Neural progenitor cell (in vitro differentiated cells): ENCODE measurements around the gene CEP170B.

Experiments
- EZH2 ChIP-seq: fragments of 200-600 bp; sonication (generic); IDR thresholded peaks from 2 replicates; pipeline ENCODE4 v1.6.1; 2017; ENCODE audit warnings: antibody characterized with exemption, mild to moderate bottlenecking, moderate library complexity
- EZH2phosphoT487 ChIP-seq: fragments of 200-600 bp; sonication (generic); IDR thresholded peaks from 2 replicates; pipeline ENCODE4 v1.6.1; 2017; ENCODE audit warnings: antibody characterized with exemption
- TF ChIP-seq, protein P1 (sequence below): fragments of 200-600 bp; sonication (generic); IDR thresholded peaks from 2 replicates; pipeline ENCODE4 v1.5.1; 2017; ENCODE audit warnings: antibody characterized with exemption, mild to moderate bottlenecking

DNA sequence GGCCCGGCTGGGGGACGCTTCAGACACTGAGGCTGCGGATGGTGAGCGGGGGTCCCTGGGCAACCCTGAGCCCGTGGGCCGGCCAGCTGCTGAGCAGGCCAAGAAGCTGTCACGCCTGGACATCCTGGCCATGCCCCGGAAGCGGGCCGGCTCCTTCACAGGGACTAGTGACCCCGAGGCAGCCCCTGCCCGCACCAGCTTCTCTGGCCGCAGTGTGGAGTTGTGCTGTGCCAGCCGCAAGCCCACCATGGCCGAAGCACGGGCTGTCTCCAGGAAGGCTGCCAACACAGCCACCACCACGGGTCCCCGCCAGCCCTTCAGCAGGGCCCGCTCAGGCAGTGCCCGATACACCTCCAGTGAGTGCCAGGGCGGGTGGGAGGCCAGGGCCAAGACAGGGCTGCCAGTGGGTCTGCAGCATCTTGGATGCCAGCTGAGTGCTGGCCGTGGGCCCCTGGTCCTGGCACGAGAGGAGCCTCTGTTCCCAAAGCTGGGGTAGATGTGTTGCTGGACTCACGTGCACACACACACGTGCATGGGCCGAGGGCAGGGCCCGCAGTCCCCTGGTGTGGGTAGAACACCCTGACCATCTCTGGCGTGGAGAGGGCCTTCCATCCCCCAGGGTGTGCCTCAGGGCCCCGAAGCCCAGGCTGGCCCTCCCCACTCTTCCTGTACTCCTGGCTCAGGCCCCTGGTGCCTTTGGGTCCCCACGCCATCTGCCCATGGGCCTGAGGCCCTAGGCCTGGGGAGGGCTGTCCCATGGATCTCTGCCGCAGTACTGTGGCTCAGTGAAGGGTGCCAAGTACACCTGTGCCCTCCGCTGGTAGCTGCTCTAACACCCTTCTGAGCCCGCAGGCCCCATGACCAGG is 22.8 kb downstream of the CEP170B start:
- TF ChIP-seq, protein P1, sequence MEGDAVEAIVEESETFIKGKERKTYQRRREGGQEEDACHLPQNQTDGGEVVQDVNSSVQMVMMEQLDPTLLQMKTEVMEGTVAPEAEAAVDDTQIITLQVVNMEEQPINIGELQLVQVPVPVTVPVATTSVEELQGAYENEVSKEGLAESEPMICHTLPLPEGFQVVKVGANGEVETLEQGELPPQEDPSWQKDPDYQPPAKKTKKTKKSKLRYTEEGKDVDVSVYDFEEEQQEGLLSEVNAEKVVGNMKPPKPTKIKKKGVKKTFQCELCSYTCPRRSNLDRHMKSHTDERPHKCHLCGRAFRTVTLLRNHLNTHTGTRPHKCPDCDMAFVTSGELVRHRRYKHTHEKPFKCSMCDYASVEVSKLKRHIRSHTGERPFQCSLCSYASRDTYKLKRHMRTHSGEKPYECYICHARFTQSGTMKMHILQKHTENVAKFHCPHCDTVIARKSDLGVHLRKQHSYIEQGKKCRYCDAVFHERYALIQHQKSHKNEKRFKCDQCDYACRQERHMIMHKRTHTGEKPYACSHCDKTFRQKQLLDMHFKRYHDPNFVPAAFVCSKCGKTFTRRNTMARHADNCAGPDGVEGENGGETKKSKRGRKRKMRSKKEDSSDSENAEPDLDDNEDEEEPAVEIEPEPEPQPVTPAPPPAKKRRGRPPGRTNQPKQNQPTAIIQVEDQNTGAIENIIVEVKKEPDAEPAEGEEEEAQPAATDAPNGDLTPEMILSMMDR = no peak
- TF ChIP-seq EZH2 (no peak), EZH2phosphoT487 (no peak)
